Panc1 (cell line): ENCODE data around the gene ANO3. TPM values are rescaled to one million over a fixed set of nuclear protein-coding genes. Genes with fewer than 3 reads are reported as not detected.

Source experiments
- ATAC-seq: fragments of 200-7000 bp; cut with Tn5 transposase; 2 replicates; pipeline ENCODE4 v1.9.1; 2020; ENCODE audit warnings: mild to moderate bottlenecking, moderate library complexity
- BruUV-seq: library from RNA; stranded (reverse); fragments of 400-500 nt; replicated peaks from 2 replicates; lab custom pipeline; 2021; lab: Mats Ljungman, UMichigan
- CTCF ChIA-PET: fragments of 300-600 bp; sonication (Branson Sonifier 250); formaldehyde crosslinking; loops from one replicate; lab custom pipeline; 2022; ENCODE audit warnings: antibody characterized with exemption; lab: Charles Lee
- POLR2A ChIA-PET: fragments of 300-600 bp; sonication (Branson Sonifier 250); formaldehyde crosslinking; loops from one replicate; lab custom pipeline; 2022; ENCODE audit warnings: antibody characterized with exemption; lab: Charles Lee
- DNase-seq: peaks from one replicate; pipeline ENCODE4 v3.0.0-alpha.2; 2010; ENCODE audit warnings: low read depth, low spot score
- H3K27ac ChIP-seq: 2 replicates; pipeline ENCODE4 v1.5.1; 2011; ENCODE audit warnings: mild to moderate bottlenecking, low read length, inconsistent platforms
- H3K27me3 ChIP-seq: fragments of 200-500 bp; sonication (Bioruptor generic); 2 replicates; pipeline ENCODE4 v1.6.0; 2014; ENCODE audit warnings: low read length, inconsistent platforms; ENCODE audit not compliant: control insufficient read depth, insufficient read depth
- H3K36me3 ChIP-seq: fragments of 200-500 bp; sonication (Bioruptor generic); 2 replicates; pipeline ENCODE4 v1.5.1; 2014; ENCODE audit warnings: inconsistent platforms, mild to moderate bottlenecking, low read length, moderate library complexity; ENCODE audit not compliant: control insufficient read depth, insufficient read depth
- H3K4me1 ChIP-seq: 2 replicates; pipeline ENCODE4 v1.5.1; 2011; ENCODE audit warnings: inconsistent platforms, mild to moderate bottlenecking, low read length, moderate library complexity; ENCODE audit not compliant: control insufficient read depth, insufficient read depth
- H3K4me3 ChIP-seq, 2 experiments: 2 replicates each; pipeline ENCODE4 v1.5.1; 2011 to 2012; ENCODE audit warnings: low read depth in 2 of 2, low read length in 2 of 2, mild to moderate bottlenecking in 2 of 2, inconsistent platforms in 1 of 2, moderate library complexity in 1 of 2
- H3K9me3 ChIP-seq: fragments of 200-500 bp; sonication (Bioruptor generic); 2 replicates; pipeline ENCODE4 v1.5.1; 2014; ENCODE audit warnings: low read depth, mild to moderate bottlenecking, inconsistent platforms, low read length, moderate library complexity; ENCODE audit not compliant: control insufficient read depth, insufficient read depth
- POLR2AphosphoS5 ChIP-seq: IDR thresholded peaks from 2 replicates; pipeline ENCODE4 v1.6.1; 2012; ENCODE audit warnings: mild to moderate bottlenecking, low read depth, low read length, moderate library complexity
- SIN3A ChIP-seq: IDR thresholded peaks from 2 replicates; pipeline ENCODE4 v1.6.1; 2012; ENCODE audit warnings: low read depth, mild to moderate bottlenecking, low read length, moderate library complexity, borderline replicate concordance; ENCODE audit not compliant: insufficient read depth
- TCF7L2 ChIP-seq: IDR thresholded peaks from 2 replicates; pipeline ENCODE4 v1.6.1; 2011; ENCODE audit warnings: mild to moderate bottlenecking, low read depth, low read length, inconsistent platforms
- in situ Hi-C: cut with HindIII; loops from 2 replicates; pipeline ENCODE4 v1.10.0; 2016; ENCODE audit warnings: low sequenced_read_pairs, low pct_unique_long_range_greater_than_20kb
- intact Hi-C: fragments of 100-400 bp; cut with micrococcal nuclease; formaldehyde crosslinking; loops from one replicate; pipeline ENCODE4 v1.10.0; 2022; ENCODE audit not compliant: unreplicated experiment
- total RNA-seq: library from RNA; stranded (reverse); gene quantifications from one replicate; pipeline ENCODE4 v1.2.1, GENCODE V29; 2021; ENCODE audit not compliant: unreplicated experiment
- TF ChIP-seq, protein P1 (sequence below), 2 experiments: IDR thresholded peaks; 2 replicates each; pipeline ENCODE4 v1.6.1; 2011 to 2012; ENCODE audit warnings: low read depth in 2 of 2, control low read depth in 1 of 2, low read length in 1 of 2, mild to moderate bottlenecking in 1 of 2, moderate library complexity in 1 of 2; ENCODE audit not compliant: insufficient read depth in 1 of 2
- TF ChIP-seq, protein P2 (sequence below): fragments of 450-650 bp; IDR thresholded peaks from 2 replicates; pipeline ENCODE4 v1.5.1; 2017; ENCODE audit warnings: mild to moderate bottlenecking

Gene ANO3
- total RNA-seq, 1 experiment from 2014 or later: not detected

DNA sequence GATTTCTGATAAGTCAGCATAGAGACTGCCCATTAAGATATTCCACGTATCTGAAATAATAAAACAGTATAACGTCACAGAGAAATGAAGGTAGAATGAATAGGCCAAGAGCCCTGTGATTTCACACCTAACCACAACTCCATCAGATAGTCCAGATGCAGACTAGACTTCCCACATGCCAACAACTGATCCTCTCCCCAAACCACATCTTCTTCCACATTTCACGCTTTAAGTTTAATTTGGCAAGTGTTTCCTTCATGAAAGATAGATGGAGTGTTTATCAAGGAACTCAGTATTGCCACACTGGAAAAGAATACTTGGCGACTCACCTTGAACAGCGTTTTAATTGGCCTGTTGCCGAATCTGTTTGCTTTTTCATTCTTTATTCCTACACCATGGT lies 158.6 kb downstream of the ANO3 start:
- in situ Hi-C loops: no loop called here
- no peak overlapping the region for H3K27ac ChIP-seq
- DNase-seq (no peak), ATAC-seq (no peak)
- ChIA-PET POLR2A (no interaction called here), CTCF (no interaction called here)
- TF ChIP-seq, protein P1, sequence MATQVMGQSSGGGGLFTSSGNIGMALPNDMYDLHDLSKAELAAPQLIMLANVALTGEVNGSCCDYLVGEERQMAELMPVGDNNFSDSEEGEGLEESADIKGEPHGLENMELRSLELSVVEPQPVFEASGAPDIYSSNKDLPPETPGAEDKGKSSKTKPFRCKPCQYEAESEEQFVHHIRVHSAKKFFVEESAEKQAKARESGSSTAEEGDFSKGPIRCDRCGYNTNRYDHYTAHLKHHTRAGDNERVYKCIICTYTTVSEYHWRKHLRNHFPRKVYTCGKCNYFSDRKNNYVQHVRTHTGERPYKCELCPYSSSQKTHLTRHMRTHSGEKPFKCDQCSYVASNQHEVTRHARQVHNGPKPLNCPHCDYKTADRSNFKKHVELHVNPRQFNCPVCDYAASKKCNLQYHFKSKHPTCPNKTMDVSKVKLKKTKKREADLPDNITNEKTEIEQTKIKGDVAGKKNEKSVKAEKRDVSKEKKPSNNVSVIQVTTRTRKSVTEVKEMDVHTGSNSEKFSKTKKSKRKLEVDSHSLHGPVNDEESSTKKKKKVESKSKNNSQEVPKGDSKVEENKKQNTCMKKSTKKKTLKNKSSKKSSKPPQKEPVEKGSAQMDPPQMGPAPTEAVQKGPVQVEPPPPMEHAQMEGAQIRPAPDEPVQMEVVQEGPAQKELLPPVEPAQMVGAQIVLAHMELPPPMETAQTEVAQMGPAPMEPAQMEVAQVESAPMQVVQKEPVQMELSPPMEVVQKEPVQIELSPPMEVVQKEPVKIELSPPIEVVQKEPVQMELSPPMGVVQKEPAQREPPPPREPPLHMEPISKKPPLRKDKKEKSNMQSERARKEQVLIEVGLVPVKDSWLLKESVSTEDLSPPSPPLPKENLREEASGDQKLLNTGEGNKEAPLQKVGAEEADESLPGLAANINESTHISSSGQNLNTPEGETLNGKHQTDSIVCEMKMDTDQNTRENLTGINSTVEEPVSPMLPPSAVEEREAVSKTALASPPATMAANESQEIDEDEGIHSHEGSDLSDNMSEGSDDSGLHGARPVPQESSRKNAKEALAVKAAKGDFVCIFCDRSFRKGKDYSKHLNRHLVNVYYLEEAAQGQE (IDR thresholded peaks at IDR 0.05; ENCODE audit: insufficient read depth in 1 of 2, low read depth in 2 of 2, low read length in 1 of 2): no peak
- TF ChIP-seq SIN3A (no peak), TCF7L2 (no peak), POLR2AphosphoS5 (no peak)
- TF ChIP-seq, protein P2, sequence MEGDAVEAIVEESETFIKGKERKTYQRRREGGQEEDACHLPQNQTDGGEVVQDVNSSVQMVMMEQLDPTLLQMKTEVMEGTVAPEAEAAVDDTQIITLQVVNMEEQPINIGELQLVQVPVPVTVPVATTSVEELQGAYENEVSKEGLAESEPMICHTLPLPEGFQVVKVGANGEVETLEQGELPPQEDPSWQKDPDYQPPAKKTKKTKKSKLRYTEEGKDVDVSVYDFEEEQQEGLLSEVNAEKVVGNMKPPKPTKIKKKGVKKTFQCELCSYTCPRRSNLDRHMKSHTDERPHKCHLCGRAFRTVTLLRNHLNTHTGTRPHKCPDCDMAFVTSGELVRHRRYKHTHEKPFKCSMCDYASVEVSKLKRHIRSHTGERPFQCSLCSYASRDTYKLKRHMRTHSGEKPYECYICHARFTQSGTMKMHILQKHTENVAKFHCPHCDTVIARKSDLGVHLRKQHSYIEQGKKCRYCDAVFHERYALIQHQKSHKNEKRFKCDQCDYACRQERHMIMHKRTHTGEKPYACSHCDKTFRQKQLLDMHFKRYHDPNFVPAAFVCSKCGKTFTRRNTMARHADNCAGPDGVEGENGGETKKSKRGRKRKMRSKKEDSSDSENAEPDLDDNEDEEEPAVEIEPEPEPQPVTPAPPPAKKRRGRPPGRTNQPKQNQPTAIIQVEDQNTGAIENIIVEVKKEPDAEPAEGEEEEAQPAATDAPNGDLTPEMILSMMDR: no peak
- H3K9me3 ChIP-seq: no peaks in the 10 kb centered on the region
- intact Hi-C loops: no loop called here
- H3K4me1 ChIP-seq: no peaks in the 10 kb centered on the region
- no peaks in the 10 kb centered on the region for H3K27me3 ChIP-seq
- H3K4me3 ChIP-seq: no peak overlapping the region
- no peaks in the 10 kb centered on the region for H3K36me3 ChIP-seq
- BruUV-seq: no TSS peak

DNA sequence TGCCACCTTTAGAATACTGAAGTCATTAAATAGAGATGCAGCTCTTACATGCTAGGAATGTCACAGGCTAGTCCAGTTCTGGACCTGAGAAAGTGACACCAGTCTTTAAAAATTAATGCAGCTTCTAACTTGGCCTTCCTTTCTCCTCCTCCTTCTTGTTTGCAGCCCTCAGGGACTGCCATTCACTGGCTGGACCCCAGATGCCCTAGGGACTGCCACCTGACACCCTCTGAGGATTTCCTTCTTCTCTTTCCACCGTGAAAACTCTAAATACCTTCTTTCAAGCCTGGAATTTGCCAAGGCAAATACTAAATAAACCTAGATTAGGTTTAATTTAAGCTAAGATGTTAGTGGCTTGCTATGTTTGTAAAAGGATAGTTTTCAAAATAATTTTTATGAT lies 161.7 kb downstream of the ANO3 start:
- H3K36me3 ChIP-seq: no peaks in the 10 kb centered on the region
- in situ Hi-C loops: no loop called here
- CTCF ChIA-PET: no interaction called here
- no peaks in the 10 kb centered on the region for H3K9me3 ChIP-seq
- POLR2A ChIA-PET: no interaction called here
- H3K4me1 ChIP-seq: no peaks in the 10 kb centered on the region
- ATAC-seq: no peak
- no peaks in the 10 kb centered on the region for H3K27me3 ChIP-seq
- no peak for DNase-seq
- no peak overlapping the region for H3K27ac ChIP-seq
- no peak overlapping the region for H3K4me3 ChIP-seq
- intact Hi-C loops: no loop called here
- no TSS peak for BruUV-seq
- TF ChIP-seq TCF7L2 (no peak), SIN3A (no peak), POLR2AphosphoS5 (no peak)
- TF ChIP-seq, protein P1 (IDR thresholded peaks at IDR 0.05; ENCODE audit: insufficient read depth in 1 of 2, low read depth in 2 of 2, low read length in 1 of 2): no peak
